Mucosa of descending colon (tissue), 3 donors: Measurements from ENCODE around the gene MMEL1. TPM values are rescaled to one million over a fixed set of nuclear protein-coding genes. Genes with fewer than 3 reads are reported as not detected.

Experiments
- ATAC-seq: fragments of 200-7000 bp; cut with Tn5 transposase; one replicate; pipeline ENCODE4 v1.9.1; 2020; ENCODE audit warnings: mild to moderate bottlenecking, moderate library complexity
- DNase-seq, 3 donors: peaks; one replicate each; pipeline ENCODE4 v3.0.0-alpha.2; 2020
- H3K36me3 ChIP-seq: fragments of 200-600 bp; one replicate; pipeline ENCODE4 v1.8.0; 2021; ENCODE audit warnings: low read depth, mild to moderate bottlenecking
- H3K4me1 ChIP-seq: fragments of 200-600 bp; one replicate; pipeline ENCODE4 v1.8.0; 2021; ENCODE audit warnings: low read depth, mild to moderate bottlenecking
- H3K4me3 ChIP-seq: fragments of 200-600 bp; one replicate; pipeline ENCODE4 v1.8.0; 2021; ENCODE audit warnings: mild to moderate bottlenecking
- H3K9me3 ChIP-seq: fragments of 200-600 bp; one replicate; pipeline ENCODE4 v1.8.0; 2021; ENCODE audit warnings: mild to moderate bottlenecking
- intact Hi-C, 2 donors: fragments of 100-400 bp; cut with DNase I in 1 of 2; cut with micrococcal nuclease in 1 of 2; formaldehyde crosslinking; loops; one replicate each; pipeline versions ENCODE4 v1.11.0 to v1.11.1; 2022; cut with DNase I, micrococcal nuclease
- total RNA-seq, 3 donors: library from RNA; stranded (reverse); fragmentation: NEBNext Ultra II Directional in 2 of 3; extraction: Animal tissue kit (Norgen Biotek cat#: 25700) in 2 of 3; gene quantifications; one replicate each; pipeline versions ENCODE4 v1.2.1 to v1.2.4, GENCODE V29; 2021 to 2023
- TF ChIP-seq, protein P1 (sequence below): fragments of 200-600 bp; IDR thresholded peaks from one replicate; pipeline ENCODE4 v1.8.0; 2022; ENCODE audit warnings: antibody characterized with exemption, mild to moderate bottlenecking
- donor health status: DM: no; HTN: no; CAD: no; lungs with moderate emphysema.
- donor health status: DM: no; HTN: no; CAD: no.
- donor health status: DM: no; HTN: yes; CAD: no.

MMEL1 gene
- total RNA-seq, 3 donors from 2014 or later: 4.2 to 10.9 (median 9.4) TPM

DNA sequence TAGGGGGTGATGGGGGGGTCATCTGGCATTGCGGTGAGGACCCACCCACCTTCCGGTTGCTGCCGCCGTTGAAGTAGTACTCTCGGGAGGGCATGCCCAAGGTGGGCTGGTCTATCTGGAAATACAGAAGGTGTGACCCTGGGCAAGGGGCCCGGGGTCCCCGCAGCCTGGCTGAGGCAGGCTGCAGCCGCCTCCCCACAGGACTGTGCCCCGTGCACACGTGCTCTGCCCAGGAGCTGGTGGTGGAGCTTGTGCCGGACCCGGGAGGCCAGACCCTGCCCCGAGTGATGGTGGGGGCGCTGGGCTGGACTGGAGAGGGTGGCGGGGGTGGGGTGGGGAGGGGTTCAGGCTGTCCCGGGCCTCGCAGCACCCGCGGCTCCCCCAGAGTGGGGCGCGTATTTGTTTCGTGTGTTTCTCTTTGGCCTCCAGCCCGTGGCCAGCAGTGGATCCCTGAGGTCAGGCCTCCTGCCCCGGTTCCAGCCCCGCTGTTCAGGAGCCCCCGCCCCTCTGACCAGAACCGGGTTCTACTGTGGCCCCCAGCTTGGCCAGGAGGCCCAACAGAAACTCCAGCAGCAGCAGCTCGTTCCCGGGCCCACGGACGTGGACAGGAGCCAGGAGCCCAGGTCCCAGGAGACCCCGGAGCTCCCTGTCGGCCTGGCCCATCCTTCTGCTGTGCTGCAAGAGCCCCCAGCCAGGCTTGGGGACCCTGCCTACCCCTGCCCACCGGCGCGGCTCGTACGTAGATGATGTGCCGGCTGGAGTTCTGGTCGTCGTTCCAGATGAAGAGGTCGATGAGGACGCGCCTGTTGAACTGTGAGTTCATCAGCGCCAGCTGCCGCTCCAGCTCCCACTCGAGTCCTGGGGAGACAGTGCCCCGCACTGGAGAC is 27.1 kb downstream of the MMEL1 start:
- ATAC-seq: no peak
- intact Hi-C loops: no loop called here

GRCh38 chr1:2604844-2605508 is 27.8 kb downstream of the MMEL1 start:
- intact Hi-C loops: no loop called here
- Histone ChIP-seq H3K9me3 (no peaks in the 10 kb centered on the region), H3K36me3 (no peaks in the 10 kb centered on the region), H3K4me3 (no peak overlapping the region), H3K4me1 (no peaks in the 10 kb centered on the region)
- TF ChIP-seq, protein P1, sequence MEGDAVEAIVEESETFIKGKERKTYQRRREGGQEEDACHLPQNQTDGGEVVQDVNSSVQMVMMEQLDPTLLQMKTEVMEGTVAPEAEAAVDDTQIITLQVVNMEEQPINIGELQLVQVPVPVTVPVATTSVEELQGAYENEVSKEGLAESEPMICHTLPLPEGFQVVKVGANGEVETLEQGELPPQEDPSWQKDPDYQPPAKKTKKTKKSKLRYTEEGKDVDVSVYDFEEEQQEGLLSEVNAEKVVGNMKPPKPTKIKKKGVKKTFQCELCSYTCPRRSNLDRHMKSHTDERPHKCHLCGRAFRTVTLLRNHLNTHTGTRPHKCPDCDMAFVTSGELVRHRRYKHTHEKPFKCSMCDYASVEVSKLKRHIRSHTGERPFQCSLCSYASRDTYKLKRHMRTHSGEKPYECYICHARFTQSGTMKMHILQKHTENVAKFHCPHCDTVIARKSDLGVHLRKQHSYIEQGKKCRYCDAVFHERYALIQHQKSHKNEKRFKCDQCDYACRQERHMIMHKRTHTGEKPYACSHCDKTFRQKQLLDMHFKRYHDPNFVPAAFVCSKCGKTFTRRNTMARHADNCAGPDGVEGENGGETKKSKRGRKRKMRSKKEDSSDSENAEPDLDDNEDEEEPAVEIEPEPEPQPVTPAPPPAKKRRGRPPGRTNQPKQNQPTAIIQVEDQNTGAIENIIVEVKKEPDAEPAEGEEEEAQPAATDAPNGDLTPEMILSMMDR: no peak
- no peak for DNase-seq
- no peak for ATAC-seq

More for the DNA sequence above, 27.1 kb downstream of the MMEL1 start:
- Histone ChIP-seq H3K4me1 (no peaks in the 10 kb centered on the region), H3K9me3 (no peaks in the 10 kb centered on the region), H3K4me3 (no peak overlapping the region), H3K36me3 (no peaks in the 10 kb centered on the region)
- DNase-seq: no peak
- TF ChIP-seq, protein P1: no peak

DNA sequence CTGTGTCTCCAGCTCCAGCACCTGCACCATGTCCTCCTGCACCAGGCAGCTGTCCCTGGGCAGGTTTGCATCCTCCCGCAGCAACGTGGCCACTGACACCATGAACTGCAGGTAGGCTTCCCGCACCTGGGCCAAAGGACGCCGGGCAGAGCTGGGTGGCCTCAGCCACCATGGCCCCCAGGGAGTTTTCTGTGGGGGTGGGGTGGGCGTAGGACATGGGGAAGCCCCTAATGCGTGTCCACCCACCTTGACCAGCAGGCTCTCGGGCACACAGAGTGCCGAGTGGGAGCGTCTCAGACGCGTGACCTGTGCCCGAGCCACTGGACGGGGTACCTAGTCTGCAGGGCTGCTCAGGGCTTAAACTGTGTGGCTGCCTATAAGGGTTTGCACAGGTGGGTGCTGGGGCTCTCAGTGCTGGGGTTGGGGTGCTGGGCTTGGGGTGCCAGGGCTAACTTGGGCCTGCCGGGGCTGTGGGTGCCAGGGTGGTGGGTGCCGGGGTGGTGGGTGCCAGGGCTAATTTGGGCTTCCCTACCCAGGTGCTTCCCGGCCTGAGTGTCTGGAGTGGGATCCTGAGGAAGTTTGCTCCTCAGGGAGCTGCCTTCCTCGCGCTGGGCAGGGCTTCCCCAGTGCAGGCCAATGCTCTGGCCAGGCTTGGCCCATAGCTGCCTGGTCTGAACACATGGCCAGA is 28.5 kb downstream of the MMEL1 start:
- Histone ChIP-seq H3K4me3 (no peak overlapping the region), H3K9me3 (no peaks in the 10 kb centered on the region), H3K36me3 (no peaks in the 10 kb centered on the region), H3K4me1 (no peaks in the 10 kb centered on the region)
- DNase-seq: no peak
- TF ChIP-seq, protein P1: no peak
- intact Hi-C loops: no loop called here
- no peak for ATAC-seq

- ATAC-seq (no peak), DNase-seq (no peak)
- Histone ChIP-seq H3K9me3 (no peaks in the 10 kb centered on the region), H3K4me1 (no peaks in the 10 kb centered on the region), H3K4me3 (no peak overlapping the region), H3K36me3 (no peaks in the 10 kb centered on the region)
- TF ChIP-seq, protein P1: no peak
- intact Hi-C loops: no loop called here
Measured at GRCh38 chr1:2603521-2604155, 29.2 kb downstream of the MMEL1 start.

GRCh38 chr1:2602866-2603520 is 29.8 kb downstream of the MMEL1 start:
- H3K9me3 ChIP-seq: no peaks in the 10 kb centered on the region
- H3K4me1 ChIP-seq: no peaks in the 10 kb centered on the region
- DNase-seq (peak in 1 of 3 donors; percentile 41), ATAC-seq (no peak)
- H3K36me3 ChIP-seq: no peaks in the 10 kb centered on the region
- H3K4me3 ChIP-seq: no peak overlapping the region
- TF ChIP-seq, protein P1: no peak
- intact Hi-C loops: no loop called here
